Posterior vena cava (tissue), 2 donors: Measurements from ENCODE around the gene TCHHL1. TPM values are rescaled to one million over a fixed set of nuclear protein-coding genes. Genes with fewer than 3 reads are reported as not detected.
A peak's percentile ranks its signal among the peaks of the same experiment; 100 is the strongest.

Experiments
- DNase-seq: peaks from one replicate; pipeline ENCODE4 v3.0.0-alpha.2; 2020; ENCODE audit warnings: low spot score
- intact Hi-C, 2 donors: fragments of 100-400 bp; cut with DNase I; formaldehyde crosslinking; loops; one replicate each; pipeline versions ENCODE4 v1.14.1 to v1.14.2; 2022 to 2023
- total RNA-seq, 2 donors: library from RNA; stranded (reverse); fragmentation: NEBNext Ultra II Directional; extraction: Animal tissue kit (Norgen Biotek cat#: 25700); gene quantifications; one replicate each; pipeline ENCODE4 v1.2.1, GENCODE V29; 2021
- donor health status: DM: yes; HTN: yes; CAD: no.
- donor health status: DM: yes; HTN: yes; CAD: no.

Gene TCHHL1
- total RNA-seq, 2 donors from 2014 or later: not detected

GRCh38 chr1:152047730-152048415 is 41.0 kb downstream of the TCHHL1 start:
- intact Hi-C loops: no loop called here
- DNase-seq: peak; percentile 98

GRCh38 chr1:152047413-152047729 is 41.5 kb downstream of the TCHHL1 start:
- intact Hi-C loops: no loop called here

GRCh38 chr1:152044386-152044785 is 44.5 kb downstream of the TCHHL1 start:
- DNase-seq: no peak
- intact Hi-C loops: no loop called here

More at GRCh38 chr1:152047413-152047729, 41.5 kb downstream of the TCHHL1 start:
- peak; percentile 79 for DNase-seq

- intact Hi-C loops: no loop called here
- DNase-seq: no peak
Observed at GRCh38 chr1:152043870-152044269, 45.0 kb downstream of the TCHHL1 start.

GRCh38 chr1:152042030-152042429 is 46.8 kb downstream of the TCHHL1 start:
- no peak for DNase-seq
- intact Hi-C loops: no loop called here

GRCh38 chr1:152039886-152040285 is 49.0 kb downstream of the TCHHL1 start:
- no peak for DNase-seq
- intact Hi-C loops: no loop called here

- intact Hi-C loops: no loop called here
- no peak for DNase-seq
Observed at GRCh38 chr1:152039461-152039860, 49.4 kb downstream of the TCHHL1 start.

- DNase-seq: no peak
- intact Hi-C loops: no loop called here
Observed at GRCh38 chr1:152038871-152039270, 50.0 kb downstream of the TCHHL1 start.

GRCh38 chr1:152036267-152037216 is 52.3 kb downstream of the TCHHL1 start, which contains the start of gene S100A11:
Gene S100A11, minus strand, starts transcription at chr1:152037004. Its CDS starts 89 bp downstream, at chr1:152036915.
- intact Hi-C loops: no loop called here
- peak; percentile 98 for DNase-seq

- no peak for DNase-seq
Observed at GRCh38 chr1:152035539-152036266, 53.2 kb downstream of the TCHHL1 start.

GRCh38 chr1:152034654-152035538 is 54.0 kb downstream of the TCHHL1 start:
- intact Hi-C loops: no loop called here
- DNase-seq: no peak

More at GRCh38 chr1:152035539-152036266, 53.2 kb downstream of the TCHHL1 start:
- intact Hi-C loops: no loop called here

GRCh38 chr1:152034324-152034653 is 54.6 kb downstream of the TCHHL1 start:
- DNase-seq: no peak
- intact Hi-C loops: no loop called here

Other genes with a start within 250 kb of the TCHHL1 start
- gene C2CD4D, start 249.2 kb downstream of the TCHHL1 start, total RNA-seq: not detected
- gene THEM5, start 235.4 kb downstream of the TCHHL1 start, total RNA-seq: not detected
- gene THEM4, start 179.6 kb downstream of the TCHHL1 start, total RNA-seq: 1 to 10 TPM; 9.4 to 9.8 TPM
- gene S100A10, start 95.2 kb downstream of the TCHHL1 start, total RNA-seq: 100 to 1,000 TPM; 244 to 281 TPM
- gene S100A11, start 52.1 kb downstream of the TCHHL1 start, total RNA-seq: 100 to 1,000 TPM; 406 to 484 TPM
- under 1 TPM; 0.14 to 0.23 TPM for gene TCHH, start 26.4 kb upstream of the TCHHL1 start, total RNA-seq
- gene RPTN, start 70.2 kb upstream of the TCHHL1 start, total RNA-seq: not detected
- under 1 TPM in 1 of 2 donors, not detected in 1; 0.05 TPM for gene HRNR, start 135.1 kb upstream of the TCHHL1 start, total RNA-seq
- not detected for gene FLG, start 236.2 kb upstream of the TCHHL1 start, total RNA-seq